B cell (primary cell): ENCODE measurements around the gene MEF2C. TPM values are rescaled to one million over a fixed set of nuclear protein-coding genes. Genes with fewer than 3 reads are reported as not detected.
A peak's percentile ranks its signal among the peaks of the same experiment; 100 is the strongest.

Experiments
- ATAC-seq: fragments of 200-7000 bp; cut with Tn5 transposase; one replicate; pipeline ENCODE4 v1.10.0; 2021; ENCODE audit warnings: low read depth, mild to moderate bottlenecking, moderate number of reproducible peaks, moderate library complexity
- CTCF ChIA-PET: fragments of 350-600 bp; sonication (Branson Sonifier 250); formaldehyde crosslinking; loops from one replicate; lab custom pipeline; 2021; ENCODE audit warnings: antibody characterized with exemption, inconsistent platforms; lab: Charles Lee
- POLR2A ChIA-PET: fragments of 350-600 bp; sonication (Branson Sonifier 250); formaldehyde crosslinking; loops from one replicate; lab custom pipeline; 2021; ENCODE audit warnings: antibody characterized with exemption; lab: Charles Lee
- DNase-seq: peaks from one replicate; pipeline ENCODE4 v3.0.0; 2013
- H2AFZ ChIP-seq: 2 replicates; pipeline ENCODE4 v1.6.1; 2012; ENCODE audit warnings: mild to moderate bottlenecking, low read depth, low read length; ENCODE audit not compliant: insufficient read depth, poor library complexity, severe bottlenecking
- H3K27ac ChIP-seq, 2 donors: 1 replicate in 1 of 2; 2 replicates in 1 of 2; pipeline ENCODE4 v1.5.1; 2012 to 2013; ENCODE audit warnings: low read length in 2 of 2, mild to moderate bottlenecking in 2 of 2, moderate library complexity in 1 of 2
- H3K27me3 ChIP-seq, 4 experiments: fragments of 200-600 bp in 1 of 4; sonication (generic) in 1 of 4; replicated peaks in 1 of 4; 1 replicate in 2 of 4; 2 replicates in 2 of 4; pipeline versions ENCODE4 v1.6.1 to v1.7.0; 2013 to 2016; ENCODE audit warnings: low read length in 3 of 4, mild to moderate bottlenecking in 2 of 4, mixed read lengths in 1 of 4, moderate library complexity in 1 of 4; ENCODE audit not compliant: insufficient read depth in 4 of 4, control insufficient read depth in 3 of 4; ENCODE audit errors: control extremely low read depth in 1 of 4
- H3K36me3 ChIP-seq, 2 experiments: replicated peaks in 1 of 2; 1 replicate in 1 of 2; 2 replicates in 1 of 2; pipeline versions ENCODE4 v1.6.1 to v1.7.1; 2013; ENCODE audit warnings: low read length in 1 of 2; ENCODE audit not compliant: insufficient read depth in 2 of 2, control insufficient read depth in 1 of 2; ENCODE audit errors: control extremely low read depth in 1 of 2, extremely low read depth in 1 of 2
- H3K4me1 ChIP-seq, 2 donors: fragments of 200-600 bp in 1 of 2; sonication (generic) in 1 of 2; 1 replicate in 1 of 2; 2 replicates in 1 of 2; pipeline versions ENCODE4 v1.5.1 to v1.6.1; 2013 to 2017; ENCODE audit warnings: low read length in 2 of 2; ENCODE audit not compliant: control insufficient read depth in 2 of 2, insufficient read depth in 2 of 2
- H3K4me2 ChIP-seq: replicated peaks from 2 replicates; pipeline ENCODE3; 2012; ENCODE audit warnings: mild to moderate bottlenecking, low read depth, low read length; ENCODE audit not compliant: poor library complexity, severe bottlenecking
- H3K4me3 ChIP-seq, 5 experiments: fragments of 200-600 bp in 1 of 5; sonication (generic) in 1 of 5; 1 replicate in 3 of 5; 2 replicates in 2 of 5; pipeline versions ENCODE4 v1.5.1 to v1.7.0; 2011 to 2016; ENCODE audit warnings: low read length in 4 of 5, mild to moderate bottlenecking in 4 of 5, low read depth in 2 of 5, control low read depth in 1 of 5, moderate library complexity in 1 of 5; ENCODE audit not compliant: insufficient read depth in 1 of 5; ENCODE audit errors: control extremely low read depth in 1 of 5, extremely low read depth in 1 of 5
- H3K79me2 ChIP-seq: fragments of 200-600 bp; sonication (generic); one replicate; pipeline ENCODE4 v1.6.0; 2016; ENCODE audit warnings: low read length; ENCODE audit not compliant: control insufficient read depth, insufficient read depth
- H3K9ac ChIP-seq: fragments of 200-600 bp; sonication (generic); 2 replicates; pipeline ENCODE4 v1.6.1; 2017; ENCODE audit warnings: mild to moderate bottlenecking, low read length, moderate library complexity
- H3K9me3 ChIP-seq, 3 donors: one replicate each; pipeline versions ENCODE4 v1.6.1 to v1.7.1; 2013; ENCODE audit warnings: low read length in 2 of 3; ENCODE audit not compliant: control insufficient read depth in 2 of 3, insufficient read depth in 1 of 3; ENCODE audit errors: control extremely low read depth in 1 of 3
- H4K20me1 ChIP-seq: 2 replicates; pipeline ENCODE4 v1.6.0; 2012; ENCODE audit warnings: mild to moderate bottlenecking, low read length; ENCODE audit not compliant: insufficient read depth, control insufficient read depth, poor library complexity, severe bottlenecking
- H3K27ac Mint-ChIP-seq: one replicate; pipeline ENCODE4 v1.8.0; 2021; ENCODE audit warnings: mixed read lengths
- H3K27me3 Mint-ChIP-seq: one replicate; pipeline ENCODE4 v1.8.0; 2021; ENCODE audit warnings: mixed read lengths
- H3K4me1 Mint-ChIP-seq: one replicate; pipeline ENCODE4 v1.8.0; 2021; ENCODE audit warnings: mixed read lengths
- H3K4me3 Mint-ChIP-seq: one replicate; pipeline ENCODE4 v1.8.0; 2021; ENCODE audit warnings: mixed read lengths
- H3K9me3 Mint-ChIP-seq: one replicate; pipeline ENCODE4 v1.8.0; 2022; ENCODE audit warnings: mixed read lengths; ENCODE audit not compliant: insufficient read depth
- CTCF ChIP-seq: fragments of 200-600 bp; IDR thresholded peaks from one replicate; pipeline ENCODE4 v1.8.0; 2022; ENCODE audit warnings: antibody characterized with exemption, mild to moderate bottlenecking
- EZH2 ChIP-seq: IDR thresholded peaks from 2 replicates; pipeline ENCODE4 v1.6.1; 2012; ENCODE audit warnings: borderline replicate concordance, low read depth, mild to moderate bottlenecking, moderate library complexity, low read length; ENCODE audit not compliant: insufficient read depth, poor library complexity, severe bottlenecking
- WGBS: methylation state at CpG from one replicate; pipeline ENCODE4 v1.1.5; 2013; ENCODE audit warnings: missing lambda C conversion rate; ENCODE audit not compliant: insufficient coverage; 5-methylcytosine and 5-hydroxymethylcytosine counted together
- intact Hi-C: fragments of 100-400 bp; cut with micrococcal nuclease; formaldehyde crosslinking; loops from one replicate; pipeline ENCODE4 v1.10.0; 2022
- polyA plus RNA-seq: library from polyadenylated mRNA; depleted of rRNA; stranded (reverse); fragments of >200 nt; gene quantifications from 2 replicates; pipeline ENCODE4 v1.2.3, GENCODE V29; 2012
- total RNA-seq, 2 donors: library from RNA; stranded (reverse); fragments of 120-200 nt in 1 of 2; gene quantifications; 1 replicate in 1 of 2; 2 replicates in 1 of 2; pipeline versions ENCODE4 v1.2.3 to v1.2.4, GENCODE V29; 2013 to 2022

MEF2C gene
- total and polyA plus RNA-seq, 2 donors (not counting 1 experiment from before 2014, with no cell fraction given) = 97.4 to 354 TPM

- Histone ChIP-seq H3K4me1 (peaks cover 67 to 75% of the 10 kb centered on the region in 2 donors), H3K9me3 (no peaks in the 10 kb centered on the region), H4K20me1 (no peaks in the 10 kb centered on the region), H3K36me3 (peaks cover 17 to 57% of the 10 kb centered on the region in 2 experiments), H3K4me2 (peak overlapping the region; percentile 57), H3K4me3 (peak overlapping the region in 1 of 5 experiments; percentile 20), H3K27me3 (no peaks in the 10 kb centered on the region), H3K27ac (peak overlapping the region; percentile 60 to 85), H3K79me2 (peaks cover 35% of the 10 kb centered on the region), H2AFZ (peak overlapping the region; percentile 4), H3K9ac (peak overlapping the region; percentile 7)
- TF ChIP-seq CTCF = no peak
- TF ChIP-seq EZH2 = no peak
- no peaks in the 10 kb centered on the region for H3K9me3 Mint-ChIP-seq
- DNase-seq = peak; percentile 45
- no peak for ATAC-seq
- H3K27ac Mint-ChIP-seq = peak overlapping the region; percentile 78
- ChIA-PET POLR2A (interaction anchor here (0.6 to 1.4 kb wide), 2 partner anchors 84 to 148 kb away, joined by 4 to 5 read pairs; partner anchors contain the start of gene MEF2C), CTCF (interaction anchor here (0.9 to 1.0 kb wide), 3 partner anchors 10 to 49 kb away, joined by 4 read pairs; no protein-coding TSS in a partner anchor)
- H3K4me1 Mint-ChIP-seq = peaks cover 81% of the 10 kb centered on the region
- intact Hi-C loops = loop anchor here (2.0 to 10.0 kb wide), 6 partner anchors 50 to 1672 kb away; partner anchors contain the start of gene CETN3
- 40% methylated on average over 1 of the region's 7 CpGs for WGBS
- no peaks in the 10 kb centered on the region for H3K27me3 Mint-ChIP-seq
- H3K4me3 Mint-ChIP-seq = peak overlapping the region; percentile 43
Measured at GRCh38 chr5:88734983-88735382, 148.0 kb downstream of the MEF2C start.

GRCh38 chr5:88734191-88734640, 148.8 kb downstream of the MEF2C start:
- ChIA-PET POLR2A (interaction anchor here (0.5 to 1.4 kb wide), 5 partner anchors 60 to 712 kb away, joined by 4 to 9 read pairs (median 5); partner anchors contain the start of gene MEF2C), CTCF (interaction anchor here (0.6 to 1.5 kb wide), 14 partner anchors 9 to 1531 kb away, joined by 3 to 10 read pairs (median 4); partner anchors contain the start of gene MEF2C)
- Mint-ChIP-seq H3K4me1 (peaks cover 80% of the 10 kb centered on the region), H3K4me3 (peak overlapping the region; percentile 79), H3K27ac (peak overlapping the region; percentile 86), H3K9me3 (no peaks in the 10 kb centered on the region), H3K27me3 (no peaks in the 10 kb centered on the region)
- WGBS = 0% methylated on average over 2 of the region's 6 CpGs
- Histone ChIP-seq H3K36me3 (peaks cover 18 to 54% of the 10 kb centered on the region in 2 experiments), H3K27me3 (no peaks in the 10 kb centered on the region), H3K9me3 (no peaks in the 10 kb centered on the region), H3K4me1 (peaks cover 68 to 75% of the 10 kb centered on the region in 2 donors), H3K9ac (peak overlapping the region; percentile 7), H3K4me3 (peak overlapping the region in 2 of 5 experiments; percentile 2 to 43), H2AFZ (no peak overlapping the region), H3K27ac (peak overlapping the region; percentile 60 to 85), H3K79me2 (peaks cover 35% of the 10 kb centered on the region), H4K20me1 (no peaks in the 10 kb centered on the region), H3K4me2 (peak overlapping the region; percentile 57)
- intact Hi-C loops = loop anchor here (2.0 to 10.0 kb wide), 6 partner anchors 51 to 1673 kb away; partner anchors contain the start of gene CETN3
- peak; percentile 71 for ATAC-seq
- TF ChIP-seq EZH2 = no peak
- TF ChIP-seq CTCF = no peak
- DNase-seq = peak; percentile 88
